DMS79 treated with DMSO at 0.1 percent for 48 hours (cell line): Measurements from ENCODE around the gene TUBE1.
"Not testable (repeated sequence)": the region's sequence is repeated elsewhere in the genome, so short reads cannot be mapped to it uniquely, and the experiment has no call there.

ENCODE experiments used
- DNase-seq: peaks from one replicate; lab custom pipeline; 2025; lab: John Stamatoyannopoulos, UW

TUBE1 gene, protein sequence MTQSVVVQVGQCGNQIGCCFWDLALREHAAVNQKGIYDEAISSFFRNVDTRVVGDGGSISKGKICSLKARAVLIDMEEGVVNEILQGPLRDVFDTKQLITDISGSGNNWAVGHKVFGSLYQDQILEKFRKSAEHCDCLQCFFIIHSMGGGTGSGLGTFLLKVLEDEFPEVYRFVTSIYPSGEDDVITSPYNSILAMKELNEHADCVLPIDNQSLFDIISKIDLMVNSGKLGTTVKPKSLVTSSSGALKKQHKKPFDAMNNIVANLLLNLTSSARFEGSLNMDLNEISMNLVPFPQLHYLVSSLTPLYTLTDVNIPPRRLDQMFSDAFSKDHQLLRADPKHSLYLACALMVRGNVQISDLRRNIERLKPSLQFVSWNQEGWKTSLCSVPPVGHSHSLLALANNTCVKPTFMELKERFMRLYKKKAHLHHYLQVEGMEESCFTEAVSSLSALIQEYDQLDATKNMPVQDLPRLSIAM

DNA sequence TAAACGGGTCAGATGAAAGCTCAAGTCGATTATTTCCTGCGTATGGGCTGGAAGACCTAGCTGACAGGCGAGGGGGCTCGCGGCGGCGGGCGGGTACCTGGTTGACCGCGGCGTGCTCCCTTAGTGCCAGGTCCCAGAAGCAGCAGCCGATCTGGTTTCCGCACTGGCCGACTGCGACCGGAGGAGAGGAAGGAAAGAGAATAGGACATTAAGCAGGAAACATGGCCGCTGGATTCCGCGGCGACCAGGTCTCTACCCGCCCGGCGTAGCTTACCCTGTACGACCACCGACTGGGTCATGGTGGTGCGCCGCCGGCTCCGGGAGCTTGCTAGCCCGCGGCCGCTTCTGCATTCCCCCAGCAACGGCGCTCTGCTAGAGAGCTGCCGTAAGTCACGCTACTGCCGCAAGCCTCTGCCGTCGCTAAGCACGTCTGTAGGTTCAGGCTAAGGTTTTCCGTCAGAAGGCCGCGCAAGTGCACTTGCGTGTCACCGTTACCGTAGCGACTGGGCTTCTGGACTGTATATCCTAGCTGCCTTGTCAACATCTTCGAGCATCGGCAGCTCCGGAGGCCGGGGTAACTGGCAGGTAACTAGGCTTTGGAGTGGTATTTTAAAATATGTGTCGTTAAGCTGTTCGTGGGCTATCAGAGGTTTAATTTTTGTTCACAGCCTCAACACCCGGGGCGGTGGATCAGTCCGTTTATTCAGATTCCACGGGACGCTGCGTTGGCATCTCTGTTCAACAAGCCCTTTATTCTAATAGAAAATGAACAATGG lies at the start of gene TUBE1, which contains the start of gene FAM229B:
TSS of gene TUBE1 (minus strand) at position 347 of the 776 bp plus-strand sequence. CDS start at position 299, 48 bp downstream.
TSS of gene FAM229B (plus strand) at position 456 of the 776 bp plus-strand sequence. CDS start 11,693 bp downstream, outside the sequence.
- DNase-seq: peak; percentile 93

DNA sequence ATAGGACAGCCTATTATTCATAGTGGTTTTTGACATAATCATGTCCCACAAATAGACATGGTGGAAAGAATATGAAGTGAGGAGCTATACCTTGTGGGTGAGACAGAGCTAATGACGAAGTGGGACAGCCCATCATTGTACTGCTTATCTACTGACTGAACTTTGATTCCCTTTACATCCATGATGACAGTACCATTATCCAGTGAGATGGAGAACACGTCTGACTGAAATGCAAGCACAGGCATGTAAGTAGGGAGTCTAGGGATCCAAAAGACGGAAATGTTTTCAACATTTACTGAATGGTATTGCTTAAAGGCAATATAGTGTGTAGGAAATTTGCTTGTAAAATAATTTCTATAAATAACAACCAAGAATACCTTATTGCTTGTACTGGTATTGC lies 43.6 kb upstream of the TUBE1 start:
- no peak for DNase-seq

DNA sequence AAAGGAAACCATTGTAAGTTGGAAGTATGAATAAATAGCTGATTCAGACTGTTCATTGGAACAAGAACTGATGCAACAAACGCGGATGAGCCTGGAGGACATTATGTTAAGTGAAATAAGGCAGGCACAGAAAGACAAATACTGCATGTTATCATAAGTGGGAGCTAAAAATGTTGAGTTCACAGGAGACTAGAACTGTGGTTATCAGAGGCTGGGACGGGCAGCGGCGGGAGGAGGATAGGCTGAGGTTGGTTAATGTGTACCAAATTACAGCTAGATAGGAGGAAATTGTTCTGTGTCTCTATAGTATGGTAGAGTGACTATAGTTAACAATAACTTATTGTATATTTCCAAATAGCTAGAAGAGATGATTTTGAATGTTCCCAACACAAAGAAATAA lies 40.9 kb upstream of the TUBE1 start:
- no peak for DNase-seq

DNA sequence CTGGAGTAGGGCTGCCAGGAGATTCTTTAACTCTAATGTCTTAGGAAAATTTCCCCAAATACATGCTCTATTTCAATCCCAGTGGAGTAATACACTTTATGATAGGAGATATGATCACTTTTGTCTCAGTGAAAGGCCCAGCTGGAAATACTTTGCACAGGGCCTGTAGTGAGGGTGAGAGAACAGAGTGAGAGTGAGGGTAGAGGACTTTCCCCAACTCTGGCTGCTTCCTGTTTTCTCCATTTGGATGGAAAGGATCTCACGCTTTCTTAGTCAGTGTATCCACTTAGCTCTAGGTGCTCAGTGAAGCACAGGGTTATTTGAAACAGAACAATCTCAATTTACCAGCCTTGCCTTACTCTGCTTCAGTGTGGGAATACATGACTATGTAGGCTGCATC lies 36.7 kb upstream of the TUBE1 start:
- DNase-seq: no peak

DNA sequence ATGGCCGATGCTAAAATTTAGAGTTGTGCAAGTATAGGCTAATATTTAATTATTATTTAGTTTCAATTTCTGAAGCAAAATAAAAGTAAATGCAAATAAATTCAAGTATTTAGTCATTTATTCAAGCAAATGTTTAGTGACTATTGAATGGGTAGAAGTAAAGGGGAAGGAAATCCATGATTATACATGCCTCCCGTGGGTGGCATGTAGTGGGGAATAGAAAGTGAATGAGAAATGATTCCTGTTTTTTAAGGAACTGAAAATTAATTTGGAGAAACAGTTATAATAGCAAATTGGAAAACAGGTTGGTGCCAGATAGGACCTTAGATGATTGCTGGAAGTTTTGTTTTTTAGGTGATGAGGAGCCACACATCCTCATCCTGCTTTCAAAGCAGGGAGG lies 35.5 kb upstream of the TUBE1 start:
- DNase-seq: no peak

DNA sequence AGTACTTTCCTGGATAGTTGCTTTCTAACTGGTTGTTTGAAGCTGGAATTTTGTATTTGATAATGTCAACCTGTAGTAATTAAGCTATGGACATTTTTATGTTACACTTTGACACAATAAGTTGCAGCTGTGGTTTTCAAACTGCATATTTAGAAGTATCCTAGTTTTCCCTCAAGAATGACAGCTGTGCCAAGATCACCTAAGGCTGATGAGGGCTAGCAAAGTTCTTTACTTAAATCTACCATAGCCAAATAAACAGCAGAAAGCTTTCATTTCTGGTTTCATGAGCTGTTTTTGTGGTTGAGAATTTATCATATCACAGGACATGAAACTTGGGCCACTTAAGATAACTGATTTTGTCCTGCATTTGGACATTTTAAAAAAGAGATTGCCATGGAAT lies 30.8 kb upstream of the TUBE1 start:
- DNase-seq: no peak

DNA sequence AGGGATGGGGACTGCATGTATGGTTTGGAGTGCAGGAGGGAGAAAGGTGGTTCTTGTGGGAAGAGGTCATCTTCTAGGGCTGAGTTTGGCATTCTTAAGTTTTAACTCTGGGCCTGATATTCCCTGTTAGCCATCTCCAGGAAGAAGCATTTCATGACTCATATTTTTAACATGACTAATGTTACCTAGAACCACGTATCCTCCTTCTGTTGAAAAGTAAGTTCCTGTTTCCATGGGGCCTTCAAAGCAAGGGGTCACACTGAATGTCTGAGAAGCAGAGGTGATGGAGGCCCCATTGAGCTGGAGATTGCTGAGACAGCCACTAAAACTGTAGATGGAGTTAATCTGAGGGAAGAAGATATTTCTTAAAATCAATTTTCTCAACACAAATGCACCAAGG lies 30.3 kb upstream of the TUBE1 start:
- no peak for DNase-seq

DNA sequence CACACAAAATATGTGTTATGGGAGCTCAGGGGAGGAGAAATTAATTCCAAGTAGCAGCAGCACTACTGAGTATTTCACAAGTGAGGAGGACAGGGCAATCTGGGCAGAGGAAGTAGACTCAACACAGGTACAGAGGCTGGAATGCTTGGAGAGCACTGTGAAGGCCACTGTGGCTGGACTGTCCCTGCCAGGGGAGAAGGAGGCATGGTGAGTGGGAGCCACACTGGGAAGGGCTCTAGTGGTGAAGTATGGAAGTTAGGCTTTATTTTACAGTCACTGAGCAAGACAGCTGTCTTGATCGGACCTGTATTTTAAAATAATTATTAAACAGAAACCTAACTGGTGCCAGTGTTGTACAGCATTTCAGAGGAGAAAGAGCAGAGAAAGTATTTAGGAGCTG lies 28.9 kb upstream of the TUBE1 start:
- DNase-seq: no peak

DNA sequence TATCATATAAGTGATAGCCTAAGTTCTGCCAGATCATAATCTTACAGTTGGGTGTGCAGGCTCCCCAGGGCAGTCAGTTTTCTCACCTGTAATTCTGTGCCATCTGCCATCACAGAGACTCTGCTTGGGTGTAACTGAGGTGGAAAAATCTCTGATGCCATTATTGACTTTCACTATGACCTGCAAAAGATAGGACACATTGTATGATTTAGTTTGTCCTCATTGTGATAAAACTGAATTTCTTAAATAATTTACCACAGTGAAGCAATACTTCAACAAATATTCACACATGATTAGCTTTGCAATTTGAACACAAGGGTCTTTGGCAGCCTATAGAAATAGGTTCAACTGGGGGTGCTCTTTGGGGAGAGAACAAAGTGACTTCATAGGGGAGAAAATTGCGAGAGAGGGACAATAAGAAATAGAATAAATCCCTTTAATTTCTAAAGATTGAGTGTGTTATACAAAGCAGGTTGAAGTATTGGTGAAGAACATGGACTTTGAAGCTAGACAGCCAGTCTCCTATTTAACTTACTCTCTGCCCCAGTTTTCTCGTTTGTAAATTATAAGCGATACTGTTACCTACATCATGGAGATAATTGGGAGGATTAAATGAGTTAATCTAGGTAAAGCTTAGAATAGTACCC lies 27.4 kb upstream of the TUBE1 start:
- no peak for DNase-seq

DNA sequence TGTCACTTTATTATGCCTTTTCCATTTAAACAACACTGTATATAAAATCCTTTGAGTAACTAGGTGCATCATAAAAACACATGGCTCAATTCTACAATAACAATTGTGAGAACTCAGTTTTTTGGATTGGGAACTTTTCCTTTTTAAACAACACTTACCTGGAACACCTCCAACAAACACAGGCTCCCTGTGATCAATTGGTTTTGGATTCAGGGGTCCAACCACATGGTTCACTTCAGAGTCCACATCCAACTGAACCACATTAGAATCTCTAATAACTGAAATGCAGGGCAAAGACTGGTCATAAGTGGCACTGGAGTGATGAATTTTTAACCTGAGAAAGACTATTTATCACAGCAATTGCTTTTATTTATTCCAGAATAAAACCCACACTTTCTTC lies 26.6 kb upstream of the TUBE1 start:
- DNase-seq: no peak

DNA sequence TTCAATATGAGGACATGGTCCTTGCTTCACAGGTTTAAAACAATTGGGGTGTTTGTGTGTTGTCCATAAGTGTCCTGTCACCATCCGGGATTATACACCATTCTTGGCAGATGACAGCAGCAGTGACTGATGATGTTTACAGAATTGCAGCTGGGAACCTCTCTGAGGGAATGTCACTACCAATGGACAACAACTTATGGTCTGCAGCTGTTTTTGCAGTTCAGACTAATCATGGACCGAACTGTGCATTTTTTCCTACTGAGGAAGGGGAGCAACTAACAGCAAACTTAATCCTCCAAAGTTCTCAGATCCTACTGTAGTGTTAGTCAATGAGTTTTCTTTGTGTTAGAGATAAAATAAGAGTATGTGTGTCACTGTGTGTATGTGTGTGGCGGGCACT lies 26.1 kb upstream of the TUBE1 start:
- DNase-seq: no peak

DNA sequence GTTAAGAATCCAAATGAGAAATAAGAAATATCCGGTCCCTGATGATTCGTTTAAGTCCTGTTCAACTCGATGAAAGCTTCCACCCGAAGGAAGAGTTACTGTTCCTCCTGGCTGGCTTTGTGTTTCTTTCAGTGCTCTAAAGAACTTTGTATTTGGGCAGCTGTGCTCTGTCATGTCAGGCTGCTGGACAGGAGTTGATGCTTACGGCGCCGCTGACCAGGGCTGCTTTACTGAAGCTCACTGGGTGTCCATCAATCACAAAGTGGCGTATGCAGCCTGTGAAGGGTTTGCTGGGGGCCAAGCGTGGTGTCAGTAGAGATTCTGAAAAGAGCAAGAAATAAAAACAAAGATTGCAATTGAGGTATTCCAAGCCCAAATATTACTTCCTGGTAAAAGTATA lies 22.0 kb upstream of the TUBE1 start:
- no peak for DNase-seq

DNA sequence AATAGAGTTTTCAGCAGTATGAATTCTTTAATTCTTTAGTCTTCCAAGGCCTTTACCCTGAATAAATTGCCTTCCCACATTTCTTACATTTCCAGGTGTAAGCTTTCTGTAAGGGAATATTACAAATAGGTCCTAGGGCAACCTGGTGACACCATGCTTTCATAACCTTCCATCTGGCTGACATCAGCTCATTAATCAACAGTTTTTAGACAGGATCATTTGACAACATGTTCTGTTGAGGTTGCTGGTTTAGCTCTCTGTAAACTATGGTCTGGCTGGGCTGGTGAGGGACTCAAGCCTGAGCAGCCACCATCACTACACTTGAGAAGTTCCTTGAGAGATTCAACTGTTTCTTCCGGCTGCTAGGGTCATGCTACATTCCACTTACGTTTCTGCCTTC lies 19.3 kb upstream of the TUBE1 start:
- no peak for DNase-seq

DNA sequence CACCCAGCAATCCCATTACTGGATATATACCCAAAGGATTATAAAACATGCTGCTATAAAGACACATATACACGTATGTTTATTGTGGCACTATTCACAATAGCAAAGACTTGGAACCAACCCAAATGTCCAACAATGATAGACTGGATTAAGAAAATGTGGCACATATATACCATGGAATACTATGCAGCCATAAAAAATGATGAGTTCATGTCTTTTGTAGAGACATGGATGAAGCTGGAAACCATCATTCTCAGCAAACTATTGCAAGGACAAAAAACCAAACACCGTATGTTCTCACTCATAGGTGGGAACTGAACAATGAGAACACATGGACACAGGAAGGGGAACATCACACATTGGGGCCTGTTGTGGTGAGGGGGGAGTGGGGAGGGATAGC lies 18.7 kb upstream of the TUBE1 start:
- DNase-seq: not testable (repeated sequence)

DNA sequence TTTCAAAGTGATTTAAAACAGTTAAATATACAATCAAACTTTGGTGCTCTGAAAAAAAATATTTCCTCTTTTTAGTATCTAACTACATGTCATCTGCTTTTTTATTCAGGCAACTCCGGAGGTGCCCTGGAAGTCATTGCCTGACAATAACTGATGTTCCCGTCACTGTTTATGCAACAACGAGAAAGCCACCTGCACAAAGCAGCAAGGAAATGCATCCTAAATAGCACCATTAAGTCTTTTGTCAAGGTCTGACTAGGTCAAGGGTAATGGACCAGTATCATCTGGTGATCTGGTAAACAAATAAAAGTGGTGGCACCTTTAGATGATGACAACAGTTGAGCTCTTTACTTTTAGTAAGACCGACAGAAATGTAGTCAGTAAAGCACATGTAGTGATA lies 13.3 kb upstream of the TUBE1 start:
- DNase-seq: no peak

DNA sequence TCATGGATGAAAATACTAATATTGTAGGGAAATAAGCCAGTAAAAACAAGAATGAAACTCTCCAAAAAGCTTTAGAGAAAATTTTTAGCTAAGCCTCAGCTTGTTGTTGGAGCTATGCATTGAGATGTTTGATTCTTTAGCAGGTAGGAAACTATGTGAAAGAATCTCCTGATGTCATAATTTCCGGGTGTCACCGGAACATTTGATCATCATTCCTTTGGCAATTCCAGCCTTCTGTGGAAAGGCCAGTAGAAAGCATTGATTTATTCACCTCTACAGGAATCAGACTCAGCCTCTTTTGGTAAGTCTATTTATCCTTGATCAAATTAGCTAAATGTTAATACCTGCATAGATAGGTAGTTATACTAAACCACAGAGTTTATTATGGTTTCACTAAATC lies 9.6 kb upstream of the TUBE1 start:
- DNase-seq: no peak

DNA sequence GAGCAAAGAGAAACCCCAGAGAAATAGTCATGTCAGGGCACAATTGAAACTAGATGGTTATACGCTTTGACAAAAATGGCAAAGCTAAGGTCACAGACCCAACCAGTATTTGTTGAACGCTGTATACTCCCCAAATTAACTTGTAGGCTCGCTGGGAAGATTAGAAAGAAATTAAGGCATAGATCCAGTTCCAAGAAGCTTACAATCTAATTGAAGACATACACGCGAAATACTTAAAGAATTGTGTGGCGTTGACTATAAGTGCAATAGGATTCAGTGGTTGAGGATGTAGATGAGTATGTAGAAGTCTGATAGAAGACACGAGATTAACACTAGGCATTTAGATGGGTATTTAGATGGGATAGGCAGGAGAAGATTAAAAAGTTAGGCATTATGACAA lies 634 bp upstream of the TUBE1 start:
- peak; percentile 51 for DNase-seq

DNA sequence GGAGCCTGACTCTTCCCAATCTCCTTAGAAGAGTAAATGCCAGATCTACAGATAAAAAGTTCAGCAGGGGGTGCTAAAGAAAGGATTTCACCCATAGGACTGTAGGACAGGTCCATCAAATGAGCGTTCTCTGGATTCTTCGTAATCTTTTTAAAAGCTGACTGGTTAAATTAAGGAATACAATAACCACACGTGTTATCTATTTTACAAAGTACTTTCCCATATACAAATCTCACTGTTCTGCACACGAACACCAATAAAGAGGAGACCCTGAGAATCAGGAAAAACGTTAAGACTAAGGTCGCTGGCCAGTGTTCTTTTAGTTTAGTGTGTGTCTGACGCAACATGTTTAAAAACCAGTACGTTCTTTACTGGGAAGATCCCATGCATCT lies 542 bp downstream of the TUBE1 start:
- peak; percentile 73 for DNase-seq

DNA sequence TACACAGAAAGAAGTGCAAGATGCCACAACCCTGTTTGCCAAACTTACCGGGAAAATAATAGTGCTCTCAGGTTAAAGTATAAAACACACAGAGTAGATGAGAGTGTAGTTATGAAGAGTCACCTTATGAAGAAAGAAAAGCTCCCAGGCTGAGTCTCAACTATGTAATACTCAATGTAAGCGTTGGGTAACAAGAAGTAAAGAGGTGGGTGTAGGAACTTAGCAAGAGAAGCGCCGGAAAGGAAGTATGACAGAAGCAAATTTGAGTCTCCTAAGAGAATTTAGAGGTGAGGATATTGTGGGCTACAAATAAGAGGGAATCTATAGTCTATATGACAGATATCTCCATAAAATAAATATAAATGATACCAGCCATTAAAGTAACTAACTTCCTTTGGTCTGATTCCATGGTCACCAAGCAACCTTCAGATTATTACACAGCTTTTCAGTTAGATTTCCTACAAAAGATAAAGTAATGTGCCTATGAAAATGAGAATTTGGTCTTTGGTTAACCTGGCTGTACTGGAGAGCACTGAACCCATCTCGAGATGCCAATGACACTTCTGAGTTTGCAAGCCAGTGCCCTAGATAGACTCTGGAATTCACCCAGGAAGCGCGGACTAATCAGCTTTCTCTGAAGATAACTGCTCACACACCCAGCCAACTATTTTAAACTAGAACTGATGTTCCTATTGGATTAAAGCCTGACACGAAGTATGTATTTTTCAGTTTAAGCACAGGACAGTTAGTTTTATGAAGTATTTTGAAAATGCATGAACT lies 1.8 kb downstream of the TUBE1 start:
- no peak for DNase-seq

DNA sequence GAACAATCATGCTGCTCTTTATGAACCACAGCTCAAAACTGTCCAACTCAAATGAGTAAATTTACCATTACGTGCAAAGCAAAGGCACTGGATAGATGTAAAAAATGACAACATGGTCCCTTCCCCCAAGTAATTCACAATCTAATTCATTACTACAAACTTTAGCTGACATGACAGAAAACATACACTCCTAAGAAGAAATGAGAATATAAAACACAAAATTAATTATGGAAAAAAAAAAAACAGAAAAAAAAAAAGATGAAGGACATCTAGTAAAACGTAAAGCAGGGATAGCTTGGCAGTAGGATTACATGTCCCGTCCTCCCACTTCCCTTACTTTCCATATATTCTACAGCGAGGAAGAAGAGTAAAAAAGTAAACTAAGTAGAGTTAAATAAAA lies 5.7 kb downstream of the TUBE1 start:
- DNase-seq: no peak

DNA sequence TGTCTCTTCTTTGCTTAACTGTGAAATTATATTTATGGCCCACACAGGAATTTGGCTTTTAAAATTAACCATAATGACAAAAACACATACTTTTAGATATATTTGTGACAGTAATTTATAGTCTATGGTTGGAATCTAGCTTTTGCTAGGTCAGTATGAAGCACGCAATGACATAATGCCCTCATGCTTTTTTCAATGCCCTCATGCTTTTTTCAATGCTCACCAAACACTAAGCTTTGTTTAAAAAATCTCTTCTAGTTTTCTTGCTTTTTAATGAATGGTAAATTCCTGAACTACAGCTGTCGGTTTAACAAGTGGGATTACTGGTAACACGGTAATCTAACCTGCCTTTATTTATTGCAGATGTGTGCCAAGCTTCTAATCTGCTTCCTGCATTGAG lies 20.7 kb downstream of the TUBE1 start:
- no peak for DNase-seq

DNA sequence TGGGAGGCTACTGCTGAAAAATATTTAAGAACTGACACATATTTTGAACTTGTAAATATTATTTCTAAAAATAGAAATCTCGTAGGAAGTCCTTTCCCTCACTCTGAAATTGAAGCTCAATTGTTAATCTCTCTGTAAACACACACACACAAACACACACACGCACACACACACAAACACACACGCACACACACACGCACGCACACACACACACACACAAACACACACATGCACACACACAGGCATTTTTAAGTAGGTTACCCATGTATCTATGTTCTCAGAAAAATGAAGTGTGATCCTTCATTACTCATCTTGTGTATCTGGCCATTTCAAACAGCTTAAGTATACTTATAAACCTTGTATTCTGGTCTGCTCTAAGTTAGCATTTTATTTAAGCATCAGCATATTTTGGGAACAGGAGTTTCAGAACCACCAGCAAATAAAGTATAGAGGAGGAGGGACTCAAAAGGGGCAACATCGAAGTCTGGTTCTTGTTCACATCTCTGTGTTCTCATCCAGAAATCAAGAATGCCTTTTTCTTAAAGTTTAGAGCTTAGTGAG lies 21.8 kb downstream of the TUBE1 start:
- DNase-seq: no peak
